Activated T-helper 17 cell treated with anti-CD3 and anti-CD28 coated beads, Interleukin-2, amount 50 U/mL, for 72 hours (primary cell): ENCODE measurements around the gene FLOT1. TPM values are rescaled to one million over a fixed set of nuclear protein-coding genes. Genes with fewer than 3 reads are reported as not detected.
A peak's percentile ranks its signal among the peaks of the same experiment; 100 is the strongest.

ENCODE experiments used
- ATAC-seq: fragments of 150-1000 bp; cut with Tn5 transposase; replicated peaks from 2 replicates; pipeline ENCODE4 v1.10.0; 2021; ENCODE audit warnings: mild to moderate bottlenecking, moderate library complexity
- H3K27ac Mint-ChIP-seq: one replicate; pipeline ENCODE4 v1.8.0; 2022; ENCODE audit warnings: mixed read lengths
- H3K27me3 Mint-ChIP-seq: one replicate; pipeline ENCODE4 v1.8.0; 2022; ENCODE audit warnings: mixed read lengths
- H3K36me3 Mint-ChIP-seq: one replicate; pipeline ENCODE4 v1.8.0; 2022; ENCODE audit warnings: low read depth, mild to moderate bottlenecking, mixed read lengths
- H3K4me1 Mint-ChIP-seq: one replicate; pipeline ENCODE4 v1.8.0; 2022; ENCODE audit warnings: mixed read lengths
- H3K4me3 Mint-ChIP-seq: one replicate; pipeline ENCODE4 v1.8.0; 2022; ENCODE audit warnings: mild to moderate bottlenecking, mixed read lengths
- H3K9me3 Mint-ChIP-seq: one replicate; pipeline ENCODE4 v1.8.0; 2022; ENCODE audit warnings: mixed read lengths
- total RNA-seq, 2 donors: library from RNA; stranded (reverse); gene quantifications; one replicate each; pipeline ENCODE4 v1.2.3, GENCODE V29; 2022

Gene FLOT1
- total RNA-seq, 2 donors from 2014 or later = 152 to 161 TPM

DNA sequence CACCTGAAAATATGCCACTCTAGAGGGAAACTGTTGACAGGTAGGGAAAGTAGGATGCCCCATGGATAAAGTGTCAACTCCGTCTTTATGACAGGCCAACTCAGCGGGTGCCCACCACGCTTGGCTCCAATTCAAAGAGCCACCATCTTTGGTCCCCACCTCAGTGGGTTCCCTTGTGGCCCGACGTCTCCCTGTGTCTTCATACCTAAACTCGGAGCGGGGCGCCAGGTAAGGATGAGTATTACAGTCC is 25.7 kb downstream of the FLOT1 start:
- peak overlapping the region; percentile 99 for H3K4me3 Mint-ChIP-seq
- no peaks in the 10 kb centered on the region for H3K9me3 Mint-ChIP-seq
- H3K27ac Mint-ChIP-seq = peak overlapping the region; percentile 99
- peaks cover 82% of the 10 kb centered on the region for H3K36me3 Mint-ChIP-seq
- H3K4me1 Mint-ChIP-seq = peaks cover 31% of the 10 kb centered on the region
- ATAC-seq = no peak
- H3K27me3 Mint-ChIP-seq = no peaks in the 10 kb centered on the region

DNA sequence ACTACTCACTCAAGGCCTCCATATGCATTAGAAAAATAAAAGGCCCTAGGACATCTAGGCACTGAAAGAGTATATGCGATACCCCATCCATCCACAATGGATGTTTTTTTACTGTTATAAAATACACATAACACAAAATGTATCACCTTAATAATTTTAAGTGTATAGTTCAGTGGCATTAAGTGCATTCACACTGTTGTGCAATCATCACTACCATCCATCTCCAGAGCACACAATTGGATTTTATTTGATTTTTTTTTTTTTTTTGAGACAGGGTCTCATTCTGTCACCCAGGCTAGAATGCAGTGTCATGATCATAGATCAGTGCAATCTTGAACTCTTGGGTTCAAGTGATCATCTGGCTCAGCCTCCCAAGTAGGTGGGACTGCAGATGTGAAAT is 28.2 kb downstream of the FLOT1 start:
- H3K4me3 Mint-ChIP-seq = no peak overlapping the region
- H3K27ac Mint-ChIP-seq = no peak overlapping the region
- no peaks in the 10 kb centered on the region for H3K9me3 Mint-ChIP-seq
- H3K4me1 Mint-ChIP-seq = peaks cover 34% of the 10 kb centered on the region
- no peak for ATAC-seq
- peaks cover 85% of the 10 kb centered on the region for H3K36me3 Mint-ChIP-seq
- no peaks in the 10 kb centered on the region for H3K27me3 Mint-ChIP-seq

DNA sequence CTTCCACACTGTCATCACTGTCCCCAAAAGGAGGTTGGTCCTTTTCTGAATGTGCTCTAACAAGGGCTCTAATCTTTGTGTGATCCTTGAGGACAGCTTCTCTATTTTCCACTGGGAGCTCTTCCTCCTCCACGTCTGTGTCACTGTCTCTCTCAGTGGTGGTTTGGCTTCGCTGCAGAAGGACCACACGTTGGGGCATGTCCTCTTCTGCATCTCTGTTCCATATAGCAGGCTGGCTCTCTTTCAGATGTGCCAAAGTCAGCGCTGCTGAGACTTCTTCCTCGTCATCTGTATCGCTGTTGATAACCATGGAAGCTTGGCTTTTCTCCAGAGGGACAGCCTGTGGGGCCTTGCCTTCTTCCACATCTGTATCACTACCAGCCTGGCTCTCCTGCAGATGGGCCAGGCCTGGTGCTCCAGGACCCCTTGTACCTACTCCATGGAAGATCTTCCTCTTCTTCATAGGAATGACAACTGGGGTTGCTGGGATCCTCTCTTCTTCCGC is 30.0 kb downstream of the FLOT1 start:
- Mint-ChIP-seq H3K4me1 (peaks cover 31% of the 10 kb centered on the region), H3K27me3 (no peaks in the 10 kb centered on the region), H3K36me3 (peaks cover 97% of the 10 kb centered on the region), H3K27ac (peak overlapping the region; percentile 60), H3K4me3 (no peak overlapping the region), H3K9me3 (no peaks in the 10 kb centered on the region)
- ATAC-seq = no peak

DNA sequence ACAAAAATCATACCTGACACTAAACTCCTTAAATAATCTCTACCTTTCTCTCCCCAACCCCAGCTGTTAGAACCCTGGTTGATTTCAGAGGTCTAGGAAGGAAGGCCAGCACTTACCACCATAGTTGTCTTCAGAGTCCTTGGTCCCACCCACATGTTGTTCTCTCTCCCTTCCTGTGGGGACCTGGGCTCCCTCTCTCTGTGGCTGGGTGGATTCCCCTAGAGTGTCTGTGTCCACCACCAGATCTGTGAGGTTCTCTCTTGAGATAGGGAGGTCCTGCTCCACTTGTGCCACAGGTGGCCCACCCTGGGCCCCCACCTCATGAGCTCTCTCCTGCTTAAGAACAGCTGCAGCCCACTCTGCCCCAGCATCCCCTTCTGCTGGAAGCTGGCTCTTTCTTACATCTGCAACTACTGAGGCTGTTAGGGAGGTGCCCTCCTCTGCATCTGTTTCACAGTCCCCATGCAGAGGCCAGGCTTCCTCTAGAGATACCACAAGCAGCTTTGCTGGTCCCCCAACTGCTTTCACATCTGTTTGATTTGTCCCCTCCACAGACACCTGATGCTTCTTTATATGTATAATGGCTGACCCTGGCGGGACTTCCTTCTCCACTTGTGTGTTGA is 30.6 kb downstream of the FLOT1 start:
- peak; percentile 56 for ATAC-seq
- peaks cover 26% of the 10 kb centered on the region for H3K4me1 Mint-ChIP-seq
- no peak overlapping the region for H3K27ac Mint-ChIP-seq
- no peaks in the 10 kb centered on the region for H3K27me3 Mint-ChIP-seq
- no peak overlapping the region for H3K4me3 Mint-ChIP-seq
- H3K36me3 Mint-ChIP-seq = peaks cover 97% of the 10 kb centered on the region
- no peaks in the 10 kb centered on the region for H3K9me3 Mint-ChIP-seq

DNA sequence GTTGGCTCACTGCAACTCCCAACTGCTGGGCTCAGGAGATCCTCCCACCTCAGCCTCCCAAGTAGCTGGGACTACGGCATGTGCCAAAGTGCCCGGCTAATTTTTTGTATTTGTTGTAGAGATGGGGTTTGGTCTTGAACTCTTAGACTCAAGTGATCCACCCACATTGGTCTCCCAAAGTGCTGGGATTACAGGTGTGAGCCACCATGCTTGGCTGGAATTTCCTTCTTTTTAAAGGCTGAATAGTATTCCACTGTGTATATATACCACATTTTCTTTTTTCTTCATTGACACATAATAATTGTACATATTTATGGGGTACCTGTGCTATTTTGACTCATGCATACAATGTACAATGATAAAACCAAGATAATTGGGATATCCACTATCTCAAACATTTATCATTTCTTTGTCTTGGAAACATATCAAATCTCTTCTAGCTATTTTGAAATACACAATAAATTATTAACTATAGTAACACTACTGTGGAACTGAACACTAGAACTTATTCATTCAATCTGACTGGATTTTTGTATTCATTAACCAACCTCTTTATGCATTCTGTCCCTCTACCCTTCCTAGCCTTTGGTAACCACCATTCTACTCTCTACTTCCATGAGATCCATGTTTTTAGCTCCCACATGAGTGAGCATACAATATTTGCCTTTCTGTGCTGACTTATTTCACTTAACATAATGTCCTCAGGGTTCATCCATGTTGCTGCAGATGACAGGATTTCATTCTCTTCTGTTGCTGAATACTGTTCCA is 33.2 kb downstream of the FLOT1 start:
- H3K9me3 Mint-ChIP-seq = no peaks in the 10 kb centered on the region
- no peak overlapping the region for H3K27ac Mint-ChIP-seq
- ATAC-seq = no peak
- H3K4me3 Mint-ChIP-seq = no peak overlapping the region
- H3K4me1 Mint-ChIP-seq = peaks cover 13% of the 10 kb centered on the region
- peaks cover 97% of the 10 kb centered on the region for H3K36me3 Mint-ChIP-seq
- no peaks in the 10 kb centered on the region for H3K27me3 Mint-ChIP-seq

DNA sequence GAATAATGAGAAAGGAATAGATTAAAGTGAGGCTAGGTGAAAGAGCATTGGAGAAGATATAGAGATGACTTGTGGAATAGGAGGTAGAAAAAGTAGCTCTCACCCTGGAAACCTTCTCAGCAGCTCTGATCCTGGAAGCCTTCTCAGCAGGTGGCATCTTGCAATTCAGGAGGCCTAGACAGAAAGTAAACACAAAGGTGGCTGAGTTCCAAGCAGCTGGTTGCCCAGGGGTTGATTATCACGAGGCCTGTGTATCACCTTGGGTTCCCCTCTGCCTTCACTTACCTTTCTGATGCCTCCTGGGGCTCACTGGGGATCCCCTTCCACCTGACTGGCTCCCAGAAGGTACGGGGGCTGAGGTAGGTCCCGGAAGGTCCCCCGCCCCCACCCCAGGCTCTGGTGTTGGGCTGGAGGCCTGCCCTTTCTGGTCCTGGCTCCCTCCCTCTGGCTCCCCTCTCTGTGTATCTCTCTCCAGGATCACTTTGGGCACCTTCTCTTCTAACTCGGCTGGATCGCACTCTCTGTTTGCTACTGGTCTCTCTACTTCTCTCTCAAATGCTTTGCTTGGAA is 35.1 kb downstream of the FLOT1 start:
- H3K36me3 Mint-ChIP-seq = peaks cover 97% of the 10 kb centered on the region
- no peaks in the 10 kb centered on the region for H3K27me3 Mint-ChIP-seq
- no peak overlapping the region for H3K27ac Mint-ChIP-seq
- no peak for ATAC-seq
- peaks cover 13% of the 10 kb centered on the region for H3K4me1 Mint-ChIP-seq
- no peak overlapping the region for H3K4me3 Mint-ChIP-seq
- H3K9me3 Mint-ChIP-seq = no peaks in the 10 kb centered on the region

DNA sequence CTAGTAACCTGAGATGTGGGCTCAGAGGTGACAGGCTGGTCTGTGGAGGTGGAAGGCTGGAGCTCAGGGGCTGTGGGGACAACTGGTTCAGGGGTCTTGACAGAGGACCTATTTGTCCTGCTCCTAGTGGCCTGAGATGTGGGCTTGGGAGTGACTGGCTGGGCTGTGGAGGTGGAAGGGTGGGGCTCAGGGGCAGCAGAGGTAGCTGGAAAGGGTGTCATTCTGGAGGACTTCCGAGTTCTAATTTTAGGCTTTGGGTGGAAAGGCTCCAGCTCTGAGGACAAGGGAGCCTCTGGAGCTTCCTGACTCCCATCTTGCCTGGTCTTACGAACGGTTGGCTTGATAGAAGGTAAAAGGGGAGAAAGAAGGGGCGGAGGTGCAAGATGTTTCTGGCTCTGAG is 36.9 kb downstream of the FLOT1 start:
- H3K4me1 Mint-ChIP-seq = peaks cover 7% of the 10 kb centered on the region
- no peak overlapping the region for H3K27ac Mint-ChIP-seq
- ATAC-seq = no peak
- no peaks in the 10 kb centered on the region for H3K9me3 Mint-ChIP-seq
- peaks cover 92% of the 10 kb centered on the region for H3K36me3 Mint-ChIP-seq
- H3K4me3 Mint-ChIP-seq = no peak overlapping the region
- H3K27me3 Mint-ChIP-seq = no peaks in the 10 kb centered on the region

DNA sequence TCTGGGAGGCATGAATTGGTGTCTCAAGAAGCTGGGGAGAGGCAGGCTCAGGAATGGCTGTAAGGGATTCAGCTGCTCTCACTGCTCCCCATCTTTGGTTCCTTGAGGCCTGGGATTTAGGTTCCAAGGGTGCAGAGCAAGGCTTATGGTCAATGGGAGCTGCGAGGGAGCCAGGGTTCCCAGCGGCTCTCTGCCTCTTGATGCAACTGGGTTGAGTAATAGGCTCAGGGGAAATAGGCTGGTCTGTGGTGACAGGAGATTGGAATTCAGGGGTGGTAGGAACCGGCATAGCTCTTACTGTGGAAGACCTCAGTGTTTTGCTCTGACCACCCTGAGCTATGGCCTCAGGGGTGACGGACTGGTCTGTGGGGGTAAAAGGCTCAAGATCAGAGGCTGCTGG is 38.7 kb downstream of the FLOT1 start:
- peaks cover 95% of the 10 kb centered on the region for H3K36me3 Mint-ChIP-seq
- no peak for ATAC-seq
- peak overlapping the region; percentile 66 for H3K27ac Mint-ChIP-seq
- H3K27me3 Mint-ChIP-seq = no peaks in the 10 kb centered on the region
- no peaks in the 10 kb centered on the region for H3K9me3 Mint-ChIP-seq
- H3K4me1 Mint-ChIP-seq = peaks cover 7% of the 10 kb centered on the region
- no peak overlapping the region for H3K4me3 Mint-ChIP-seq

DNA sequence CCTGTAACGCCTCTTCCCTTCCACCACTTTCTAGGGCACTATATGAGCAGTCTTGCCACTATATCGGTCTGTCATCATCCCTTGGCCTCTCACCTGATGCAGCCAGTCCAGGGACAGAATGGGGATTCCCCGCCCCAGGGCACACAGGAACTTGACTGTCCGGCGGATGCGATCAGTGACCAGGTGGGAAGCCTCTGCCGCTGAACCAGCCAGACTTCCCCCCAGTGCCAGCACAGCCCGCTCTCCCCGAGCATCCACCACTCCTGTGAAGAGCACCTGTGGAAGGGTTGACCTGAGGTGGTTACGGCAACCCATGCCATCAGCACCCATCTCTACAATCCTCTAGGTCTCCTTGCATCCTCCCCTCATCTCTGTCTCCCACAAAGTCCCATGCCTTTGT is 39.5 kb downstream of the FLOT1 start:
- peaks cover 88% of the 10 kb centered on the region for H3K36me3 Mint-ChIP-seq
- H3K27ac Mint-ChIP-seq = no peak overlapping the region
- no peak for ATAC-seq
- H3K9me3 Mint-ChIP-seq = no peaks in the 10 kb centered on the region
- peaks cover 7% of the 10 kb centered on the region for H3K4me1 Mint-ChIP-seq
- H3K4me3 Mint-ChIP-seq = no peak overlapping the region
- no peaks in the 10 kb centered on the region for H3K27me3 Mint-ChIP-seq

DNA sequence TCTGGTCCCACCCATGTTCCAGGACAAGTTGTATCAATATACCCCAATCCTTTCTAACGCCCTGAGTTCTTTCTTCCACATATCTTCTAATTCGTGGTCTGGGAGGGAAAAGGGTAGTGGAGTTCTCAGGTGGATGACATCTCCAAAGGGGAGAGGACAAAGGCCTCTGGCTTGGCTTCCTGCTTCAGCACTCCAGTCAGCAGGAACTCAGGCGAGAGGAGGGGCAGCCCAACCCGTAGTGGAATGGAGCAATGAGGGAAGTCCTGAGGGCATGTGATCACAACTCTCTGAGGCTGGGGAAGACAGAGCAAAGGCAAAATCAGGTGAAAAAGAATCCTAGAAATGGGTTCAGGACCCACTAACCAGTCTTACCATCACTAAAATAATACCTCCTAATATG is 42.1 kb downstream of the FLOT1 start:
- no peak for ATAC-seq
- Mint-ChIP-seq H3K4me1 (peaks cover 4% of the 10 kb centered on the region), H3K27ac (no peak overlapping the region), H3K27me3 (no peaks in the 10 kb centered on the region), H3K4me3 (no peak overlapping the region), H3K36me3 (peaks cover 61% of the 10 kb centered on the region), H3K9me3 (no peaks in the 10 kb centered on the region)

DNA sequence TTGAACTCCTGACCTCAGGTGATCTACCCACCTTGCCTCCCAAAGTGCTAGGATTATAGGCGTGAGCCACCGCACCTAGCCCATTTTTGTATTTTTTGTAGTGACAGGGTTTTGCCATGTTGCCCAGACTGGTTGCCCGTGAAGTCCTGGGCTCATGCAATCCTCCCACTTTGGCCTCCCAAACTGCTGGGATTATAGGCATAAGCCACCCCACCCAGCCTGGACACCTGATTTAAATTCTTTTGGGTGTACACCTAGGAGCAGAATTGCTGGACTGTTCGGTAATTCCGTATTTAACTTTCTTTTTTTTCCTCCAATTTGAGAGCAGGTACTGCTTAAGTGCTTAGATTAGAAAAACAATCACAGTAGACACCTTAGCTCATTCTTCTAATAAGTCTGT is 46.1 kb downstream of the FLOT1 start:
- H3K27me3 Mint-ChIP-seq = no peaks in the 10 kb centered on the region
- peaks cover 24% of the 10 kb centered on the region for H3K36me3 Mint-ChIP-seq
- H3K27ac Mint-ChIP-seq = no peak overlapping the region
- H3K4me1 Mint-ChIP-seq = no peaks in the 10 kb centered on the region
- H3K4me3 Mint-ChIP-seq = no peak overlapping the region
- ATAC-seq = no peak
- H3K9me3 Mint-ChIP-seq = no peaks in the 10 kb centered on the region

DNA sequence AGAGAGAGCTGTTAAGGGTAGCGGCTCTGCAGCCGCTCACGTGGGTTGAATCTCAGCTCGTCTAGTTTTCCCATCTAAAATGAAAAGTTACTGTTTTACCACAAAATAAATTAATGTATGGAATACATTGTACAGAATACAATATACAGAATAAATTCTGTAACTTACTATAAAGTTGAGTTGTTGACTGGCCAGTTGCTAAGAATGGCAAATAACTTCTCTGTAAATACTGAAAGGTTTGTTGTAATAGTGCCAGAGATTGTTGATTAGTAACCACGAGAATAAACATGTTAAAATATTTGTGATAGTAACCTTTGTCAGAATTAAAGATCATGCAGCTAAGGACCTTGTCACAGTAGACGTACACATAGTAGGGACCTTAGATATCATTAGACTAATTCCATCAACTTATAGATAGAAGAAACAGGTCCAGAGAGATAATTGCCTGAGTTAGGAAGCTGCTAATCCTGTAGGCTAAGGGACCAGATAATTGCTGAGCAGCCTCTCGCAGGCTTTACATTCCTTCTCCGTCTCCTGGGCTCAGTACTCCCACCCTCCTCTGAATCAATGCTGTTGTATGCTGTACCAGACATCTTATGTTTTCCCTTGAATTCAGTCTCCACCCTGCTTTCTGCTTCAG is 51.2 kb downstream of the FLOT1 start:
- no peaks in the 10 kb centered on the region for H3K27me3 Mint-ChIP-seq
- H3K4me1 Mint-ChIP-seq = peaks cover 23% of the 10 kb centered on the region
- H3K27ac Mint-ChIP-seq = peak overlapping the region; percentile 97
- H3K36me3 Mint-ChIP-seq = peaks cover 30% of the 10 kb centered on the region
- no peak for ATAC-seq
- H3K9me3 Mint-ChIP-seq = no peaks in the 10 kb centered on the region
- peak overlapping the region; percentile 98 for H3K4me3 Mint-ChIP-seq

DNA sequence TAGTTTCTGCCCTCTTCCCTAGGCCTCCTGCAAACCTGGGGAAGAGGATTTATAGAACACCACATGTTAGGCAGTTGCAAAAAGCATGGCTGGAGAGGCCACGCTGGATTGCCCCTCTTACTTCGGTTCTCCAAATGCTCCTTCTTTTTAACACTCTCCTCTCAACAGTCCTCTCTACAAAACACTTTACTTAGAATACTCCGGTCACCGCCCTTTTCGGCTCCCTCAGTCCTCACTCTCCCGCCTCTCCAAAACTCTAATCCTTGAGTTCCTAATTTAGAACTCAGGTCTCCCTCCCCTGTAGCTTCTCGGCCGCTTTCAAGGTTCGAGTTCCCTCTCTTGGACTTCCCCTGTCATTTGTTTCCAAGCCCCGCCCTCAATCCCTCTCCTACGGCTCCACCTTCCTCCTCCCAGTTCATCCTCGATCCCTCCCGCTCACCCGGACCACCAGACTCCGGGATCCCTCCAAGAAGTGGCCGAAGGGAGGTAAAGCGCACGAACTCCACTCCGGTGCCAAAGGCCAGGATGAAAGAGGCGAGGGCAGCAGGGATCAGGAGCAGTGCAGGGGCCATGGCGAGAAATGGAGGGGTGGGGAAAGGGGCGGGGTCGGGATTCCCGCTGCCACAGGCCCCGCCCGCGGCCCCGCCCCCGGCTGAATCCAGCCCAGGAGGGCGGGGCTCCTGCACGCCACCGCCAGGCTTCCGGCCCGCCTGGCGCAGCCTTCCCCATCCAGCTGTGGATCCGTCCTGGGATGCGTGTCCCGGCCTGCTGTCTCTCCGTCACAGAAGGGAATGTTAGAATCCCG is 51.9 kb downstream of the FLOT1 start, which contains the start of gene NRM:
NRM (minus strand) TSS at position 582 of the 805 bp plus-strand sequence; CDS start at position 572, 10 bp downstream.
- Mint-ChIP-seq H3K4me1 (peaks cover 23% of the 10 kb centered on the region), H3K27me3 (no peaks in the 10 kb centered on the region), H3K4me3 (peak within 1 kb of the TSS; percentile 98), H3K36me3 (peaks cover 37% of the 10 kb centered on the region), H3K27ac (peak within 1 kb of the TSS; percentile 97), H3K9me3 (no peaks in the 10 kb centered on the region)
- peak; percentile 55 for ATAC-seq

DNA sequence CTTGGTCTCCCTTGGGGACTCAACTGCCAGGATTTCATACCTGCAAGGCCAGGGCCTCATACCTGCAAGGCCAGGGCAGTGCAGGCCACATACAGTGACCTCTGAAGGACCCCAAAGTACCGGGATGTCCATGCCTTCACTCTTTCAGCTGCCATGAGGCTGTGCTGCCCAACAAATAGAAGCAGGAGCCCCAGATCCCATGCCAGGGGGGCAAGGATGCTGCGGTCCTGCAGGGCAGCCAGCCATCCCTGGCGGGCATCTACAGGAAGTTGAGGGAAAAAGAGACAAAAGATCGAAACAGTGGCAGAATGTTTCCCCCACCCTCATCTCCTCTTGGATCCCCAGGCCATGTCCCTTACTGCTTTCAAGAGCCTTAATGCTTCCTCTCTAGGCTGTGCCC is 52.5 kb downstream of the FLOT1 start:
- Mint-ChIP-seq H3K9me3 (no peaks in the 10 kb centered on the region), H3K4me1 (peaks cover 23% of the 10 kb centered on the region), H3K27ac (peak overlapping the region; percentile 97), H3K4me3 (peak overlapping the region; percentile 98), H3K27me3 (no peaks in the 10 kb centered on the region), H3K36me3 (peaks cover 44% of the 10 kb centered on the region)
- ATAC-seq = no peak
